SK-N-SH (cell line): Measurements from ENCODE around the gene CXCL3. TPM values are rescaled to one million over a fixed set of nuclear protein-coding genes. Genes with fewer than 3 reads are reported as not detected.

Source experiments
- CTCF ChIA-PET: fragments of 300-600, 350-600 bp; formaldehyde crosslinking; extraction: SDS; loops from one replicate; lab custom pipeline; 2021; lab: Yijun Ruan, JAX
- POLR2A ChIA-PET: fragments of 350-600 bp; sonication (Branson Sonifier 250); formaldehyde crosslinking; extraction: SDS; loops from one replicate; lab custom pipeline; 2020; ENCODE audit warnings: antibody characterized with exemption, inconsistent platforms; lab: Yijun Ruan, JAX
- DNase-seq: peaks from one replicate; pipeline ENCODE4 v3.0.0; 2012
- H2AFZ ChIP-seq: fragments of 200-600 bp; sonication (generic); 2 replicates; pipeline ENCODE4 v1.8.1; 2016; ENCODE audit warnings: antibody characterized with exemption, mild to moderate bottlenecking, low read depth
- H3F3A ChIP-seq: fragments of 200-600 bp; sonication (generic); replicated peaks from 2 replicates; pipeline ENCODE3; 2016; ENCODE audit warnings: antibody characterized with exemption, mild to moderate bottlenecking; ENCODE audit not compliant: insufficient read depth
- H3K27ac ChIP-seq, 2 experiments: fragments of 200-500 bp in 1 of 2; fragments of 200-600 bp in 1 of 2; sonication (Bioruptor generic) in 1 of 2; sonication (generic), shearing (Covaris generic) in 1 of 2; 2 replicates each; pipeline versions ENCODE4 v1.5.1 to v1.6.1; 2014 to 2016; ENCODE audit warnings: low read depth in 2 of 2, inconsistent platforms in 1 of 2, low read length in 1 of 2, mild to moderate bottlenecking in 1 of 2, mixed read lengths in 1 of 2
- H3K27me3 ChIP-seq: fragments of 200-600 bp; sonication (generic), shearing (Covaris generic); 2 replicates; pipeline ENCODE4 v1.6.1; 2016; ENCODE audit warnings: mixed run types; ENCODE audit not compliant: insufficient read depth
- H3K36me3 ChIP-seq, 2 experiments: fragments of 200-500 bp in 1 of 2; fragments of 200-600 bp in 1 of 2; sonication (Bioruptor generic) in 1 of 2; sonication (generic) in 1 of 2; replicated peaks in 1 of 2; 2 replicates each; pipeline versions ENCODE3 to v1.5.1; 2014 to 2016; ENCODE audit warnings: low read length in 1 of 2, mild to moderate bottlenecking in 1 of 2; ENCODE audit not compliant: insufficient read depth in 2 of 2, control insufficient read depth in 1 of 2
- H3K4me1 ChIP-seq, 2 experiments: fragments of 200-500 bp in 1 of 2; fragments of 200-600 bp in 1 of 2; sonication (Bioruptor generic) in 1 of 2; sonication (generic), shearing (Covaris generic) in 1 of 2; 2 replicates each; pipeline versions ENCODE4 v1.5.1 to v1.6.1; 2014 to 2016; ENCODE audit warnings: low read depth in 1 of 2, low read length in 1 of 2, mixed run types in 1 of 2; ENCODE audit not compliant: insufficient read depth in 2 of 2, control insufficient read depth in 1 of 2
- H3K4me2 ChIP-seq: fragments of 200-600 bp; sonication (generic), shearing (Covaris generic); 2 replicates; pipeline ENCODE4 v1.6.1; 2017; ENCODE audit warnings: mixed run types
- H3K4me3 ChIP-seq, 2 experiments: fragments of 200-500 bp in 1 of 2; fragments of 200-600 bp in 1 of 2; sonication (Bioruptor generic) in 1 of 2; sonication (generic), shearing (Covaris generic) in 1 of 2; 2 replicates each; pipeline versions ENCODE4 v1.5.1 to v1.8.1; 2014 to 2016; ENCODE audit warnings: low read depth in 2 of 2, inconsistent platforms in 1 of 2, low read length in 1 of 2, mild to moderate bottlenecking in 1 of 2, mixed read lengths in 1 of 2, moderate library complexity in 1 of 2
- H3K79me2 ChIP-seq: fragments of 200-600 bp; sonication (generic); 2 replicates; pipeline ENCODE4 v1.8.1; 2017; ENCODE audit warnings: mild to moderate bottlenecking; ENCODE audit not compliant: insufficient read depth
- H3K9ac ChIP-seq: fragments of 200-600 bp; sonication (generic); 2 replicates; pipeline ENCODE4 v1.6.1; 2017; ENCODE audit warnings: mixed run types
- H3K9me2 ChIP-seq: fragments of 200-600 bp; sonication (generic); 2 replicates; pipeline ENCODE4 v1.6.1; 2017; ENCODE audit warnings: mixed run types
- H3K9me3 ChIP-seq: fragments of 200-600 bp; sonication (generic); 2 replicates; pipeline ENCODE4 v1.6.1; 2017; ENCODE audit warnings: mixed run types, mild to moderate bottlenecking, moderate library complexity
- H4K20me1 ChIP-seq: fragments of 200-600 bp; sonication (generic); 2 replicates; pipeline ENCODE4 v1.6.1; 2017; ENCODE audit warnings: mild to moderate bottlenecking, mixed run types; ENCODE audit not compliant: insufficient read depth
- ELF1 ChIP-seq: IDR thresholded peaks from 2 replicates; pipeline ENCODE4 v1.4.0; 2012
- EZH2phosphoT487 ChIP-seq: fragments of 200-600 bp; sonication (generic); IDR thresholded peaks from 2 replicates; pipeline ENCODE4 v1.6.1; 2017; ENCODE audit warnings: low read depth, mixed run types, mild to moderate bottlenecking, antibody characterized with exemption, moderate library complexity, borderline replicate concordance
- FOXJ3 ChIP-seq: sonication (generic); formaldehyde crosslinking; IDR thresholded peaks from 2 replicates; pipeline ENCODE4 v1.5.1; 2020; ENCODE audit warnings: mild to moderate bottlenecking, missing genetic modification reagents
- GABPA ChIP-seq: IDR thresholded peaks from 2 replicates; pipeline ENCODE4 v1.4.0; 2012; ENCODE audit warnings: low read depth, mild to moderate bottlenecking
- GATA2 ChIP-seq: sonication (generic); formaldehyde crosslinking; IDR thresholded peaks from 2 replicates; pipeline ENCODE4 v1.5.0; 2020; ENCODE audit warnings: mild to moderate bottlenecking, missing genetic modification reagents
- MXI1 ChIP-seq: IDR thresholded peaks from 2 replicates; pipeline ENCODE4 v1.6.1; 2012; ENCODE audit warnings: mild to moderate bottlenecking, low read depth, low read length, improper control_type of control experiment
- NFIC ChIP-seq: IDR thresholded peaks from 2 replicates; pipeline ENCODE4 v1.4.0; 2012; ENCODE audit warnings: borderline replicate concordance
- NRF1 ChIP-seq: IDR thresholded peaks from 2 replicates; pipeline ENCODE4 v1.6.1; 2012; ENCODE audit warnings: low read depth, mild to moderate bottlenecking, low read length
- POLR2AphosphoS5 ChIP-seq: IDR thresholded peaks from 2 replicates; pipeline ENCODE4 v1.6.1; 2012; ENCODE audit warnings: low read depth, low read length
- RAD21 ChIP-seq: IDR thresholded peaks from 2 replicates; pipeline ENCODE4 v1.6.1; 2012; ENCODE audit warnings: mild to moderate bottlenecking, low read length
- REST ChIP-seq: IDR thresholded peaks from 2 replicates; pipeline ENCODE4 v1.6.1; 2012; ENCODE audit warnings: mild to moderate bottlenecking, low read depth, low read length, moderate library complexity
- RXRA ChIP-seq: IDR thresholded peaks from 2 replicates; pipeline ENCODE4 v1.4.0; 2012; ENCODE audit warnings: low read depth, mild to moderate bottlenecking, borderline replicate concordance
- SIN3A ChIP-seq: IDR thresholded peaks from 2 replicates; pipeline ENCODE4 v1.6.1; 2012; ENCODE audit warnings: low read depth, mild to moderate bottlenecking, low read length, moderate library complexity, borderline replicate concordance
- TAF1 ChIP-seq: IDR thresholded peaks from 2 replicates; pipeline ENCODE4 v1.6.1; 2012; ENCODE audit warnings: low read depth, mild to moderate bottlenecking, low read length, moderate library complexity, borderline replicate concordance
- TCF12 ChIP-seq: IDR thresholded peaks from 2 replicates; pipeline ENCODE4 v1.4.0; 2012
- USF1 ChIP-seq: IDR thresholded peaks from 2 replicates; pipeline ENCODE4 v1.4.0; 2012; ENCODE audit warnings: low read depth, borderline replicate concordance
- whole genome bisulfite sequencing: methylation state at CpG from one replicate; pipeline ENCODE4 v1.1.6; 2017; ENCODE audit warnings: low lambda C conversion rate; 5-methylcytosine and 5-hydroxymethylcytosine counted together
- polyA plus RNA-seq, 3 experiments: library from polyadenylated mRNA; depleted of rRNA; stranded (reverse); fragments of >200 nt; gene quantifications; 2 replicates each; pipeline ENCODE4 v1.2.3, GENCODE V29; 2012

The CXCL3 gene
- polyA plus RNA-seq, 1 of the 3 experiments (the other 2 are of a cell fraction): 0.31 TPM

- WGBS: 0% methylated on average over 1 of the region's 1 CpG
- Histone ChIP-seq H3K4me2 (no peak overlapping the region), H3K4me3 (no peak overlapping the region), H3K9ac (no peak overlapping the region), H4K20me1 (no peaks in the 10 kb centered on the region), H3K4me1 (no peaks in the 10 kb centered on the region; a peak in 1 of 4 replicates), H3K79me2 (no peaks in the 10 kb centered on the region), H3F3A (no peaks in the 10 kb centered on the region), H3K9me2 (no peaks in the 10 kb centered on the region), H3K36me3 (no peaks in the 10 kb centered on the region), H3K27ac (no peak overlapping the region), H3K9me3 (no peaks in the 10 kb centered on the region; the same call in 1 of the 2 replicates), H2AFZ (no peak overlapping the region), H3K27me3 (no peaks in the 10 kb centered on the region; the same call in 1 of the 2 replicates)
- no peak for DNase-seq
- TF ChIP-seq GABPA: no peak
- TF ChIP-seq USF1: no peak
- no peak for TF ChIP-seq FOXJ3 (CRISPR knock-in tag)
- TF ChIP-seq REST: no peak
- no peak for TF ChIP-seq POLR2AphosphoS5
- TF ChIP-seq SIN3A: no peak
- TF ChIP-seq ELF1: no peak
- no peak for TF ChIP-seq MXI1
- TF ChIP-seq EZH2phosphoT487: no peak
- no peak for TF ChIP-seq RXRA
- ChIA-PET CTCF (no interaction called here), POLR2A (no interaction called here)
Measured at GRCh38 chr4:74054483-74055047, 16.1 kb upstream of the CXCL3 start.

GRCh38 chr4:74047152-74047551, 8.7 kb upstream of the CXCL3 start:
- CTCF ChIA-PET: no interaction called here
- H3K9me2 ChIP-seq: no peaks in the 10 kb centered on the region
- H3K79me2 ChIP-seq: no peaks in the 10 kb centered on the region
- POLR2A ChIA-PET: no interaction called here
- peaks cover 0 to 10% of the 10 kb centered on the region in 2 experiments for H3K36me3 ChIP-seq
- no peak overlapping the region for H3K9ac ChIP-seq
- H3K4me1 ChIP-seq: no peaks in the 10 kb centered on the region
- H3K9me3 ChIP-seq: peaks cover 11% of the 10 kb centered on the region; the same call in 1 of the 2 replicates
- peaks cover 12% of the 10 kb centered on the region for H3F3A ChIP-seq
- H3K27ac ChIP-seq: no peak overlapping the region
- no peak for DNase-seq
- no peak for TF ChIP-seq ELF1
- no peak for TF ChIP-seq REST
- TF ChIP-seq USF1: no peak
- no peak for TF ChIP-seq NFIC
- no peak for TF ChIP-seq GATA2 (CRISPR knock-in tag)
- TF ChIP-seq NRF1: no peak
- no peak for TF ChIP-seq TCF12
- no peak for TF ChIP-seq RAD21
- no peak for TF ChIP-seq TAF1
- TF ChIP-seq, all 33 proteins: peak for 0
- Histone ChIP-seq H4K20me1 (no peaks in the 10 kb centered on the region), H3K4me3 (no peak overlapping the region), H3K27me3 (peaks cover 13% of the 10 kb centered on the region; the same call in 1 of the 2 replicates), H3K4me2 (no peak overlapping the region), H2AFZ (no peak overlapping the region)
- 4% methylated on average over 1 of the region's 1 CpG for WGBS
